Brain microvascular endothelial cell (primary cell): ENCODE data around the gene ATP8B4.

Experiments used
- DNase-seq: peaks from one replicate; pipeline ENCODE4 v3.0.0-alpha.2; 2020
- H3K27ac ChIP-seq: fragments of 250-450 bp; sonication (Bioruptor Pico); 2 replicates; pipeline ENCODE4 v1.5.1; 2020; ENCODE audit warnings: mild to moderate bottlenecking, moderate library complexity
- H3K27me3 ChIP-seq: fragments of 250-450 bp; sonication (Bioruptor Pico); replicated peaks from 2 replicates; pipeline ENCODE4 v1.5.1; 2020; ENCODE audit warnings: mild to moderate bottlenecking
- H3K36me3 ChIP-seq: fragments of 250-450 bp; sonication (Bioruptor Pico); replicated peaks from 2 replicates; pipeline ENCODE4 v1.5.1; 2020; ENCODE audit warnings: mild to moderate bottlenecking
- H3K4me3 ChIP-seq: 2 replicates; pipeline ENCODE4 v1.5.1; 2011; ENCODE audit warnings: low read depth, mild to moderate bottlenecking, control low read depth, low read length, moderate library complexity
- in situ Hi-C: cut with HindIII; loops from 2 replicates; pipeline ENCODE4 v1.10.0; 2017; ENCODE audit warnings: low sequenced_read_pairs, low pct_ligation_motif_present
- TF ChIP-seq, protein P1 (sequence below): IDR thresholded peaks from 2 replicates; pipeline ENCODE4 v1.5.1; 2011; ENCODE audit warnings: low read depth, mild to moderate bottlenecking, moderate library complexity, low read length, control low read depth, inconsistent platforms; ENCODE audit errors: missing control alignments

Gene ATP8B4

DNA sequence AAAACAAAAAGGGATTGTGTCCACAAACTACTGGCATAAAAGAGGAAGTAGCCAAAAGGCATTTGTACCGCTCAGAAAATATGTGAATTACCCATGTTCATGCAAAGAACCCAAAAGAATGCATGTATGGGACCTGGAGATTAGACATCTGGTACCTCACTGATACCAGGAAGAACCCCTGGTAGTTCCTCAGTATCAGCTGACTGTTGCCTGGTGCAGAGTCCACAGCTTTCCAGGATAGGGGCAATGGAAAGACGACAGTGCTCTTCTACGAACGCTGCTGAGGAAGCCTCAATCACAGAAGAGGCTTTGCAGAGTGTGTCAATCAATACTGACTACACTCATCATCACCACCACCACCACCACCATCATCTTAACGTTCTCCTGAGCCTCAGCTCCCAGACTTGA lies 63.3 kb downstream of the ATP8B4 start:
- no peaks in the 10 kb centered on the region for H3K27me3 ChIP-seq
- peak overlapping the region; percentile 88 for H3K27ac ChIP-seq
- in situ Hi-C loops: no loop called here
- no peak for DNase-seq
- no peaks in the 10 kb centered on the region for H3K36me3 ChIP-seq
- TF ChIP-seq, protein P1, sequence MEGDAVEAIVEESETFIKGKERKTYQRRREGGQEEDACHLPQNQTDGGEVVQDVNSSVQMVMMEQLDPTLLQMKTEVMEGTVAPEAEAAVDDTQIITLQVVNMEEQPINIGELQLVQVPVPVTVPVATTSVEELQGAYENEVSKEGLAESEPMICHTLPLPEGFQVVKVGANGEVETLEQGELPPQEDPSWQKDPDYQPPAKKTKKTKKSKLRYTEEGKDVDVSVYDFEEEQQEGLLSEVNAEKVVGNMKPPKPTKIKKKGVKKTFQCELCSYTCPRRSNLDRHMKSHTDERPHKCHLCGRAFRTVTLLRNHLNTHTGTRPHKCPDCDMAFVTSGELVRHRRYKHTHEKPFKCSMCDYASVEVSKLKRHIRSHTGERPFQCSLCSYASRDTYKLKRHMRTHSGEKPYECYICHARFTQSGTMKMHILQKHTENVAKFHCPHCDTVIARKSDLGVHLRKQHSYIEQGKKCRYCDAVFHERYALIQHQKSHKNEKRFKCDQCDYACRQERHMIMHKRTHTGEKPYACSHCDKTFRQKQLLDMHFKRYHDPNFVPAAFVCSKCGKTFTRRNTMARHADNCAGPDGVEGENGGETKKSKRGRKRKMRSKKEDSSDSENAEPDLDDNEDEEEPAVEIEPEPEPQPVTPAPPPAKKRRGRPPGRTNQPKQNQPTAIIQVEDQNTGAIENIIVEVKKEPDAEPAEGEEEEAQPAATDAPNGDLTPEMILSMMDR: no peak
- no peak overlapping the region for H3K4me3 ChIP-seq

DNA sequence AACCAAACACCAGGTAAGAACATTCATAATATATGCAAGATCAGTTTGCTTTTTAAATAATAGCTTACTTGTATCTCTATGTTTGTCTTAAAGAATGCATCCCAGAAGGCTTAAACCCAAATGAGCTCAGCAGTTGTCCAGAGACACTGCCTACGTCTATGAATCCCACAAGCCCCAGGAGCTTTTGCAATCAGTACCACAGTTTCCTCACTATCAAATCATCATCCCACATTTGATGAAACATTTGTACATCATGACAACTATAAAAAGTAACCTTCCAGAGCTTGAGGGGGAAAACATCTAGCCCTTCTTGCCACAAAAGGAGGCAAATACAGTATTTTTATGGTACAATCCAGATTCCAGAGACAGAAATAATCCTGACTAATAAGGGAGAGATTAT lies 63.7 kb downstream of the ATP8B4 start:
- Histone ChIP-seq H3K36me3 (no peaks in the 10 kb centered on the region), H3K4me3 (no peak overlapping the region), H3K27me3 (no peaks in the 10 kb centered on the region), H3K27ac (peak overlapping the region; percentile 88)
- DNase-seq: peak; percentile 81
- in situ Hi-C loops: no loop called here
- TF ChIP-seq, protein P1: no peak

GRCh38 chr15:50053055-50053856 lies 65.8 kb downstream of the ATP8B4 start:
- TF ChIP-seq, protein P1: no peak
- DNase-seq: no peak
- H3K4me3 ChIP-seq: no peak overlapping the region
- H3K27me3 ChIP-seq: no peaks in the 10 kb centered on the region
- H3K36me3 ChIP-seq: no peaks in the 10 kb centered on the region
- in situ Hi-C loops: no loop called here
- H3K27ac ChIP-seq: no peak overlapping the region

GRCh38 chr15:50051811-50052419 lies 67.1 kb downstream of the ATP8B4 start:
- H3K36me3 ChIP-seq: no peaks in the 10 kb centered on the region
- TF ChIP-seq, protein P1: peak; percentile 83
- no peak overlapping the region for H3K27ac ChIP-seq
- H3K4me3 ChIP-seq: no peak overlapping the region
- in situ Hi-C loops: no loop called here
- H3K27me3 ChIP-seq: no peaks in the 10 kb centered on the region
- DNase-seq: peak; percentile 79

DNA sequence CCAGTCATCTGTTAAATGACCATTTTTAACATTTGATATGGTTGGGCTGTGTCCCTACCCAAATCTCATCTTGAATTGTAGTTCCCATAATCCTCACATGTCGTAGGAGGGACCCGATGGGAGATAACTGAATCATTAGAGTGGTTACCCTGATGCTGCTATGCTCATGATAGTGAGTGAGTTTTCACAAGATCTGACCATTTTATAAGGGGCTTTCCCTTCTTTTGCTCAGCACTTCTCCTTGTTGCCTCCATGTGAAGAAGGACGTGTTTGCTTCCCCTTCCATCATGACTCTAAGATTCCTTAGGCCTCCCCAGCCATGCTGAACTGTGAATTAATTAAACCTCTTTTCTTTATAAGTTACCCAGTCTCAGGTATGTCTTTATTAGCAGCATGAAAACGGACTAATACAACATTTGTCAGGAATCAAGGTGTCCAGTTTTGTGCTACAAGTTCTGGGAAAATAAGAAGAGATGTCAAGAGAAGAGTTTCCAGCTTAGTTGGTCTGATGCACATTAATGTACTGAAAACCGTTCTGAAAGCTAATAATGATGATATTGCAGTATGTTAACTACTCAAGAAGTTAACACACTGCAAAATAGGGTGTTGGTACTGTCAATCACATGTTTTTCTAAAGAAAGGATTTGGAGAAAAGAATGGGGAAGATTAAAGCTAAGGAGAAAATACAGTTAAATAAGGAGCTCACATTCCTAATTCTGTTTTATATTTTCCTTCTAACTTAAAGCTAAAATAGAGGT lies 67.9 kb downstream of the ATP8B4 start:
- no peak for DNase-seq
- Histone ChIP-seq H3K4me3 (no peak overlapping the region), H3K27me3 (no peaks in the 10 kb centered on the region), H3K36me3 (no peaks in the 10 kb centered on the region), H3K27ac (no peak overlapping the region)
- in situ Hi-C loops: no loop called here
- TF ChIP-seq, protein P1: no peak
